GM19324 (cell line): ENCODE data around the gene KRTAP12-1.

ENCODE experiments used
- ATAC-seq: cut with Tn5 transposase; IDR thresholded peaks from one replicate; pipeline ENCODE4 v1.9.1; 2021; ENCODE audit warnings: mild to moderate bottlenecking, moderate library complexity; ENCODE audit not compliant: unreplicated experiment, low FRiP score

Gene KRTAP12-1, protein sequence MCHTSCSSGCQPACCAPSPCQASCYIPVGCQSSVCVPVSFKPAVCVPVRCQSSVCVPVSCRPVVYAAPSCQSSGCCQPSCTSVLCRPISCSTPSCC

DNA sequence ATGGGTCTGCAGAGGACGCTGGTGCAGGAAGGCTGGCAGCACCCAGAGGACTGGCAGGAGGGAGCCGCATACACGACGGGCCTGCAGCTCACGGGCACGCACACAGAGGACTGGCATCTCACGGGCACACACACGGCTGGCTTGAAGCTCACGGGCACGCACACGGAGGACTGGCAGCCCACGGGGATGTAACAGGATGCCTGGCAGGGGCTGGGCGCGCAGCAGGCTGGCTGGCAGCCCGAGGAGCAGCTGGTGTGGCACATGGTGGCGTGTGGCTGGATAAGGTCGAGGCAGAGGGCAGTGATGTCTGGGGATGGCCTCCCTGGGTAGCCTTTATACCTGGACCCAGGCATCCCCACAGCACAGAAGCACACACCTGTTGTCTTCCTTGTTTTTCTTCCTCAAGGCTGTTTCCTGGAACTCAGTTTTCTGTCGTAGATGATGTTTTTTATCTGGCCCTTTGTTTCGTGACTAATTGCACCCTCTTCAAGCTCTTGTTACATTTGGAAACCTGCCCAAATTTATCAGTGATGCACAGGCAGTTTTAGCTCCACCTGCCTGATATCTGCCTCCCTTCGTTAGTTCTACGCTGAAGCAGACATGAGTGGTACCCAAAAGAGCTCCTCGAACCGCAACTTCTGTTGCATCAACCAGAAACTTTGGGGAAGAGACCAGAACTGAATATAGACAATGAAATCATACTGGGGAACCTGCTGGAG is at the start of gene KRTAP12-1:
Gene KRTAP12-1, minus strand, starts transcription at position 303 of the 719 bp plus-strand sequence. Its CDS starts 40 bp downstream, at position 263.
- ATAC-seq, result no peak

DNA sequence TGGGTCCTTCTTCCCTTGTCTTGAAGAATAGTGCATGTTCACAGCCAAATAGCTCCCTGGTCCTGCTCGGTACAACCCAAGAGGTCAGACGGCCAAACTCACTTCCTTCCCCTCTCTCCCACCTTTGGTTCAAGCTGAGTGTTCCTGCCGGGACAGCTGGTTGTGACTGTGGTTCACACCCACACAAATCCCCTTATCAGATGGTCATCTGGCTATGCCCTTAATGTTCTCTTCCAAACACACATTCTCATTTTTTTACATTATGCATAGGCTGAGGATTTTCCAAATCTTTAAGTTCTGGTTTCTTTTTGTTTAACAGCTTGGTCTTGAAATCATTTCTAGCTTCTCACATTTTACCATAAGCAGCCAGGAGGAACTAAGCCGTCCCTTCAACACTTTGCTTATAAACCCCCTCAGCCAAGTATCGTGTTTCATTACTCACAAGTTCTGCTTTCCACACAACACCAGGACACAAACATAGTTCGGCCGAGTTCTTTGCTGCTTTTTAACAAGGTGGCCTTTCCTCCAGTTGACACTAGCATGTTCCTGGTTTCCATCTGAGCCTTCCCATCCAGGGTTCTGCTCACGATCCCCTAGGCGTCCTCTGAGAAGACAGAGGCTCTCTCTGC is 49.1 kb upstream of the KRTAP12-1 start:
- no peak for ATAC-seq

DNA sequence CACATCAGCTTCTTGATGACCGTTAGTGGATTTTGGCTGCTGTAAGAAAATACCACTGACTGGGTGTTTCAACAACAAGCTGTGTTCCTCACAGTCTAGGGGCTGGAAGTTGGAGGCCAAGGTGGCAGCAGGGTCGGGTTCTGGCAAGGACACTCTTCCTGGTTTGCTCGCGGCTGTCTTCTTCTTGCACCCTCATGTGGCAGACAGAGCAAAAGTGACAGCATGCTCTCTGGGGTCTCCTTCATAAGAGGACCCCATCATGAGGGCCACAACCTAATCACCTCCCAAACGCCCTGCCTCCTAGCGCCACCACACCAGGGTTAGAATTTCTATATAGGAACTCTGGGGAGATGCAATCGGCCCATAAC is 48.0 kb upstream of the KRTAP12-1 start:
- no peak for ATAC-seq

DNA sequence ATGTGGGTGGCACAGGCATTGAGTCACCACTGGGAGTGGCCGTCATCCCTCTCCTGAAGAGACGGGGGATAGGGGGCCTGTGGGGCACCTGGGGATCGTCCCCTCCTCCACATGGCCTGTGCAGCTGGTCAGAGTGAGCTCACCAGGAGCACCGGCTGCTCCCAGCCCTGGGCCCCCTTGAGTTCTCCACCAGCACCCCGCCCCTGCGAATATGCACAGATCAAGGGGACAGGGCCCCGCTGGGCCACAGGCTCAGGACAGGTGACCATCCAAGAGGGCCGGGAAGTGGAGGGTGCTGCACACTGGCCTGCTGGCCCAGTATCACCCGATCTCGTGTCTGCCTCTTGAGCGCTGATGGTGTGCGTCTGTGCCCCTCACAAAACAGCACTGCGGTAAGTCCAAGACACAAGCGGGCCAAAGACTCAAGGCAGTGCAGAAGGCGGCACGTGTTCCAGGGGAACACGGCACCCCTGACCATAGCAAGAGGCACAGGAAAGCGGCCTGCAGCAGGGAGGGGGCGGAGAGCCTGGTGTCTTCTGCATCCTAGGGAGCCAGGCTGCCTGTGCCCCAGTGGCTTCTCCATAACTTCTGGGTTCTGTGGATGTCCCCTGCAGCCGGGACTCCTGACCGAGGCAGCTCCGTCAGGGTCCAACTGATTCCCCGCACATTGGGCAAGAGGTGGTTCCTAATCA is 47.5 kb upstream of the KRTAP12-1 start:
- ATAC-seq, result no peak

DNA sequence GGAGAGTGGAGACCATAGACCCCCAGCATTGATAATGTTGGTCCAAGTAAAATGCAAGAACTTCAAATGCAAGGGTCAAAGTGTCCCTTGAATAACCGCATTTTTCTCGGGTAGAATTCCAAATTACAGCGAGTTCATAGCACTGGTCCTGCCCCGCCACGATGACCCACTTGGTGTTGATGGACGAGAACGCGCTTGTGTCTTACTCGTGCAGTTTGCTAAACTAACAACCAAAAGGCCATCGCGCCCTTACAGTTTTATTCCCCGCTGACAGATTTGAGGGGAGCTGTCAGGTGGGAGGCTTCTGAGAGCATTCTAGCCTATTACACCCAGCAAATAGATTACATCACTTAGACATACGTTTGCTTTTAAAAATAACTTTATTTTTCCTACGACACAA is 46.8 kb upstream of the KRTAP12-1 start:
- no peak for ATAC-seq

DNA sequence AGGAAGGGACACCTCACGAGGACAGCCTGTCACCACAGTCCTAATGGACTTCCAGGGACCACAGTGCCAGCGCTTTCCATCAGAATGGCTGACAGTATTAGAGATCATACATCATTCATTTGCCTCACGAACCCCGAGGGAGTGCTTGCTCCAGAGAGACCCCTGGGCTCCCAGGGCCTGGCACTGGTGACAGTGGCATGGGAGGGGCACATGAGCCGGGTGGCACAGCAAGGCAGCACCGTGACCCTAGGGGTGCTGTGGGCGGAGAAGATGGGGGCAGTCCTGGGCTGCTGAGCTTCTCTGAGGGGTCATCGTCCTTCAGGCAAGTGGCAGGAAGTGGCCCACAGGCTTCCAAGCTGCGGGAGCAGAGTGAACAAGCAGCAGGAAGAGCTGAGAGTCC is 45.8 kb upstream of the KRTAP12-1 start:
- no peak for ATAC-seq

- no peak for ATAC-seq
Observed at GRCh38 chr21:44727321-44727720, 45.4 kb upstream of the KRTAP12-1 start.

DNA sequence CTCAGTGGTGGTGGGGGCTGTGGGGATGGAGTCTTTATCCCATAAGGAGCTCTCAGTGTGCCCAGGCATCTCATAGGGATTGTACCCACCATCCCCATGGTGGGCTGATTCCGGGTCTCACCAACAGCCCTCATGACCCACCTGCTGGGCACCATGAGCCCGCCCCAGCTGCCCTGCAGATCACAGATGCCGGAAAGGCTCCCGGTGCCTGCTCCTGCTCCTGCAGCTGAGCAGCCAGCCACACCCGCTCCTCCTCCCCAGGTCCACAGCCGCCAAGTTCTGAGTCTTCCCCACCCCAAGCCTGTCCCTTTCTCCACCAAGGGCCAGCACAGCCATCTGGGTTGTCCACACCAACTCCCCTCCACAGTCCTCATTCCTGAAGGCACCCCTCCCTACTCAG is 44.9 kb upstream of the KRTAP12-1 start:
- ATAC-seq, result no peak

GRCh38 chr21:44724926-44725325 is 43.0 kb upstream of the KRTAP12-1 start:
- ATAC-seq, result no peak

DNA sequence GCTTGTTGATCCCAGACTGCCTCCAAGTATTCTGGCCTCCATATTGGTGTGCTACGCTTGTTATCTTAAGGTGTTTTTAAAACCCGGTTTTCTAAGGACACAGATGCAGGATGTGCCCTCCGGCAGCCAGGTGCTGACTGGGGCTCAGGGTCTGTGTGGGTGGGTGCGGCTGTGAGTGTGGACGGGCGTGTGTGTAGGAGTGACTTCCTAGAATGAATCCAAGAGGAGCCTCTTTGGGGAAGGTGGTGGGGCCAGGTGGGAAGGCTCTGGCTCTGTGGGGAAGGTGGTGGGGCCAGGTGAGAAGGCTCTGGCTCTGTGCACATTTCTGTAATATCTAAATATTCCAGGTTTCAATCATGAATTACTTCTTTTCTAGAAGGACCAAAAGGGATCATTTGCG is 42.2 kb upstream of the KRTAP12-1 start:
- ATAC-seq, result no peak

DNA sequence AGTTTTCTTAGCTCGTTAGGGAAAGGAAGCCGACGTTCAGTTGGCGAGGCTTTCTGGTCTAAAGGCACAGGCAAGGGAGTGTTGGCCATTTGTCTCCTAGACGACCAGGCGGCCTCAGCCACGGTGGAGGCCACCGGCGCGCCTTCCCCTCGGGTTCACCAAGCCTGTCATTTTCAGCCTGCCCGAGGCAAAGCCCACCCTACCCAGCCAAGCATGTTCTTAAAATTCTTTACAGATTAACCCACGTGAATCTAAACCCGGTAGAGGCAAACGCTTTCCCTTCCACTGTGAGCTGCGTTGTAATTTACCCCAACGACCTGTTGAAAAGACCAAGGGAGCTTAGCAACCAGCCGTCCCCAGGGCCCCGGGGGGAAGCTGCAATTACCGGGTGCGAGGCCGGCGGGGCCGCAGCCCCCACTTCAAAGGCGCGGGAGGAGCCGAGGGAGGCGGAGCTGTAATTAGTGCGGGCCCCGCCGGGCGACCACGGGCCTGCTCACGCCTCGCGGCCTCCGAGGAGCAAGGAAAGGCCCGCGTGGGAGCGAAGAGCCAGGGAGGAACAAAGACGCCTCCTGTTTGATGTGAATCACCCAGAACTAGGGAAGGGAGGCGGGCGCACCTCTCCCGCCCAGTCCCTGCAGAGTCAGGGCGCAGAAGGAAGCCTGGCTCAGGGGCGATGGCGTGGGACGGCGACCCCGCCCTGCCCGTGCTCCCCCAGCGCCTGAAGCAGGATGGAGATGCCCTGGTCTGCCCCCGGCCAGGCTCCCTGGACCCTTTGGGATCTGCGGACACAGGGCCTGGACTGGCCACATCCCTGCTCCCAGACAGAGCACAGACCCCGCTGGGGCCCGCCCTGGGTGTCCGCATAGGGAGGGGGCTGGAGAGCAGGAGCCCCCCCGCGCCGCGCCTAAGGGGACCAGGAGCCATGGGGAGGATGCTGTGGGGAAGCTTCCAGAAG is 41.5 kb upstream of the KRTAP12-1 start:
- ATAC-seq, result no peak

- ATAC-seq, result no peak
Observed at GRCh38 chr21:44722731-44723130, 40.8 kb upstream of the KRTAP12-1 start.

GRCh38 chr21:44720170-44720569 is 38.2 kb upstream of the KRTAP12-1 start:
- no peak for ATAC-seq

- ATAC-seq, result no peak
Observed at GRCh38 chr21:44718571-44718970, 36.6 kb upstream of the KRTAP12-1 start.

DNA sequence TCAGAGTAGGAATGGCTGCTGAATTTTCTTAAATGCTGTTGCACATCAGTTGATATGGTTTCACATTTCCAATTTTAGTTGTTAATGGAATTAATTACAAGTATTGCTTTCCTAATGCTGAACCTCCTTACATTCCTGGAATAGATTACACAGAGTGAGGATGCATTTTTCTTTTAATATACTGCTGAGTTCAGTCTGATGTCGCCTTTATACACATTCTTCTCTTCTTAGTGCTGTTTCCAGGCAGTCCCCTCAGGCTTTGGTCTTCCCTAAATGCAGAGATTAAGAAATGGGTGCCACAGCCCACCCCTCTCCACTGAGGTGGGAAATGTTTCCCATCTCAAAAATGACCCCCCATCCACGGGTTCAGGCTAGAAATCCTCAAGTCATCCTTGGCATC is 36.1 kb upstream of the KRTAP12-1 start:
- ATAC-seq, result no peak

GRCh38 chr21:44716984-44717383 is 35.0 kb upstream of the KRTAP12-1 start:
- ATAC-seq, result no peak

DNA sequence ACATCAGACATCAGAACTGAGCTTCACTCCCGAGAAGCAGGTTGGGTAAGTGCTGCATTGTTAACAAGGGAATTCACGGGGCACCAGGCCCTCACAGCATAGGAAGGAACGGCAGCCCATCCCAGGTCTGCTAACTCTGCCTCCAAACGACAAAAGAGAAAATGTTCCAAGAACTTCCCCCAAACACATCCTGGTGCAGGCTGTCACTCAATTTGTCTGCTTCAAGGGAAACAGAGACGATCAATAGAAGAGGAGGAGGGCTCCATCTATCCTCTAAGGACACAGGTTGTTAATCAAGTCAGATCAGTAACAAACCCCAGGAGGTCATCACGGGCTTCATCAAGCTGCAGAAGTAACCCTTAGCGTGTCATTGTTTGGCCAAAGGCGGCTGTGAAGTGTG is 32.9 kb upstream of the KRTAP12-1 start:
- ATAC-seq, result no peak

- ATAC-seq, result no peak
Observed at GRCh38 chr21:44713846-44714245, 31.9 kb upstream of the KRTAP12-1 start.

GRCh38 chr21:44713130-44713529 is 31.2 kb upstream of the KRTAP12-1 start:
- no peak for ATAC-seq

- no peak for ATAC-seq
Observed at GRCh38 chr21:44712203-44713028, 30.5 kb upstream of the KRTAP12-1 start.
